HG03045 (cell line): ENCODE results near the gene IP6K1.
"Not testable (repeated sequence)": the region's sequence is repeated elsewhere in the genome, so short reads cannot be mapped to it uniquely, and the experiment has no call there.

ENCODE experiments used
- ATAC-seq: cut with Tn5 transposase; IDR thresholded peaks from one replicate; pipeline ENCODE4 v1.9.1; 2021; ENCODE audit warnings: mild to moderate bottlenecking, moderate library complexity; ENCODE audit not compliant: unreplicated experiment

IP6K1 gene

GRCh38 chr3:49694409-49695070 is 91.8 kb downstream of the IP6K1 start:
- ATAC-seq: not testable (repeated sequence)

GRCh38 chr3:49691481-49691880 is 94.9 kb downstream of the IP6K1 start:
- not testable (repeated sequence) for ATAC-seq

- ATAC-seq: not testable (repeated sequence)
Measured at GRCh38 chr3:49690856-49691255, 95.5 kb downstream of the IP6K1 start.

GRCh38 chr3:49689908-49690624 is 96.3 kb downstream of the IP6K1 start:
- not testable (repeated sequence) for ATAC-seq

GRCh38 chr3:49689046-49689907 is 97.1 kb downstream of the IP6K1 start, which contains the start of the genes MST1 and RNF123:
Gene MST1, minus strand, starts transcription at chr3:49689474. Its CDS starts 783 bp downstream, at chr3:49688691.
Gene RNF123, plus strand, starts transcription at chr3:49689557. Its CDS starts 1,609 bp downstream, at chr3:49691166.
- ATAC-seq: peak; percentile 71

GRCh38 chr3:49688338-49689045 is 97.8 kb downstream of the IP6K1 start:
- peak; percentile 1 for ATAC-seq

- not testable (repeated sequence) for ATAC-seq
Measured at GRCh38 chr3:49687424-49687795, 98.9 kb downstream of the IP6K1 start.

GRCh38 chr3:49686769-49687423 is 99.4 kb downstream of the IP6K1 start:
- ATAC-seq: not testable (repeated sequence)

GRCh38 chr3:49686346-49686745 is 100.0 kb downstream of the IP6K1 start:
- ATAC-seq: not testable (repeated sequence)

- not testable (repeated sequence) for ATAC-seq
Measured at GRCh38 chr3:49685846-49686245, 100.5 kb downstream of the IP6K1 start.

GRCh38 chr3:49685103-49685502 is 101.2 kb downstream of the IP6K1 start:
- ATAC-seq: not testable (repeated sequence)

- not testable (repeated sequence) for ATAC-seq
Measured at GRCh38 chr3:49684453-49684852, 101.9 kb downstream of the IP6K1 start.

GRCh38 chr3:49683162-49683561 is 103.2 kb downstream of the IP6K1 start:
- ATAC-seq: no peak

GRCh38 chr3:49681543-49681942 is 104.8 kb downstream of the IP6K1 start:
- no peak for ATAC-seq

GRCh38 chr3:49681232-49681522 is 105.2 kb downstream of the IP6K1 start:
- no peak for ATAC-seq

- ATAC-seq: no peak
Measured at GRCh38 chr3:49680493-49681231, 105.7 kb downstream of the IP6K1 start.

GRCh38 chr3:49675912-49676311 is 110.4 kb downstream of the IP6K1 start:
- ATAC-seq: no peak

GRCh38 chr3:49674497-49674983 is 111.8 kb downstream of the IP6K1 start:
- peak; percentile 6 for ATAC-seq
